ENCODE results near the gene PHF14.
"Not testable (repeated sequence)": the region's sequence is repeated elsewhere in the genome, so short reads cannot be mapped to it uniquely, and the experiment has no call there.

Gene PHF14

GRCh38 chr7:10981317-10981716 is 7.6 kb downstream of the PHF14 start:
- no peak for DNase-seq

- DNase-seq, result not testable (repeated sequence)
These were observed 17.1 kb downstream of the PHF14 start for GRCh38 chr7:10990748-10991147.

GRCh38 chr7:10995482-10996166 is 22.0 kb downstream of the PHF14 start:
- DNase-seq, result not testable (repeated sequence)

- no peak for DNase-seq
These were observed 25.5 kb downstream of the PHF14 start for GRCh38 chr7:10998996-10999757.

GRCh38 chr7:11005202-11005601 is 31.5 kb downstream of the PHF14 start:
- no peak for DNase-seq

- no peak for DNase-seq
These were observed 32.6 kb downstream of the PHF14 start for GRCh38 chr7:11006291-11006690.

GRCh38 chr7:11009631-11010030 is 36.0 kb downstream of the PHF14 start:
- DNase-seq, result no peak

GRCh38 chr7:11021468-11021867 is 47.8 kb downstream of the PHF14 start:
- no peak for DNase-seq

GRCh38 chr7:11026452-11027359 is 53.0 kb downstream of the PHF14 start:
- no peak for DNase-seq

- DNase-seq, result no peak
These were observed 62.0 kb downstream of the PHF14 start for GRCh38 chr7:11035661-11036060.

- no peak for DNase-seq
These were observed 66.3 kb downstream of the PHF14 start for GRCh38 chr7:11039974-11040373.

GRCh38 chr7:11054033-11054432 is 80.4 kb downstream of the PHF14 start:
- DNase-seq, result no peak

- no peak for DNase-seq
These were observed 87.2 kb downstream of the PHF14 start for GRCh38 chr7:11060893-11061292.

GRCh38 chr7:11062110-11062509 is 88.4 kb downstream of the PHF14 start:
- no peak for DNase-seq

GRCh38 chr7:11069591-11069990 is 95.9 kb downstream of the PHF14 start:
- no peak for DNase-seq

GRCh38 chr7:11077816-11078215 is 104.1 kb downstream of the PHF14 start:
- no peak for DNase-seq

- no peak for DNase-seq
These were observed 104.7 kb downstream of the PHF14 start for GRCh38 chr7:11078247-11078834.

GRCh38 chr7:11079907-11080306 is 106.2 kb downstream of the PHF14 start:
- DNase-seq, result no peak

- no peak for DNase-seq
These were observed 108.4 kb downstream of the PHF14 start for GRCh38 chr7:11082121-11082520.

- DNase-seq, result no peak
These were observed 109.0 kb downstream of the PHF14 start for GRCh38 chr7:11082552-11083213.

- DNase-seq, result no peak
These were observed 109.5 kb downstream of the PHF14 start for GRCh38 chr7:11083214-11083568.

- no peak for DNase-seq
These were observed 130.9 kb downstream of the PHF14 start for GRCh38 chr7:11104578-11104977.

- DNase-seq, result no peak
These were observed 136.0 kb downstream of the PHF14 start for GRCh38 chr7:11109659-11110058.

All from GOT3 (cell line).